MG63 (cell line): ENCODE measurements around the gene CRTAC1. TPM values are rescaled to one million over a fixed set of nuclear protein-coding genes. Genes with fewer than 3 reads are reported as not detected.
A peak's percentile ranks its signal among the peaks of the same experiment; 100 is the strongest.

Source experiments
- DNase-seq: peaks from one replicate; pipeline ENCODE4 v3.0.0-alpha.2; 2020
- H3K27me3 ChIP-seq: fragments of 250-450 bp; sonication (Bioruptor Pico); 2 replicates; pipeline ENCODE4 v1.5.1; 2020; ENCODE audit warnings: mild to moderate bottlenecking, moderate library complexity
- H3K36me3 ChIP-seq: fragments of 250-450 bp; sonication (Bioruptor Pico); 2 replicates; pipeline ENCODE4 v1.5.1; 2020; ENCODE audit warnings: mild to moderate bottlenecking, moderate library complexity
- H3K4me3 ChIP-seq: fragments of 250-450 bp; sonication (Bioruptor Pico); 2 replicates; pipeline ENCODE4 v1.5.1; 2020; ENCODE audit warnings: mild to moderate bottlenecking, moderate library complexity
- H3K9me3 ChIP-seq: fragments of 250-450 bp; sonication (Bioruptor Pico); 2 replicates; pipeline ENCODE4 v1.5.1; 2020; ENCODE audit warnings: mild to moderate bottlenecking, moderate library complexity
- total RNA-seq: library from RNA; depleted of rRNA; stranded (reverse); fragments of >200 nt; shearing (Covaris generic); gene quantifications from 2 replicates; pipeline ENCODE4 v1.2.3, GENCODE V29; 2014; ENCODE audit warnings: low replicate concordance

Gene CRTAC1
- total RNA-seq, 1 experiment from 2014 or later, result not detected

GRCh38 chr10:97903128-97904017 is 127.0 kb downstream of the CRTAC1 start:
- DNase-seq, result no peak
- Histone ChIP-seq H3K4me3 (no peak overlapping the region), H3K27me3 (no peaks in the 10 kb centered on the region), H3K9me3 (no peaks in the 10 kb centered on the region), H3K36me3 (no peaks in the 10 kb centered on the region)

GRCh38 chr10:97901381-97901780 is 129.0 kb downstream of the CRTAC1 start:
- Histone ChIP-seq H3K9me3 (no peaks in the 10 kb centered on the region), H3K36me3 (no peaks in the 10 kb centered on the region), H3K4me3 (no peak overlapping the region), H3K27me3 (no peaks in the 10 kb centered on the region)
- DNase-seq, result no peak

GRCh38 chr10:97898429-97898828 is 132.0 kb downstream of the CRTAC1 start:
- Histone ChIP-seq H3K27me3 (no peaks in the 10 kb centered on the region), H3K36me3 (no peaks in the 10 kb centered on the region), H3K4me3 (no peak overlapping the region), H3K9me3 (no peaks in the 10 kb centered on the region)
- DNase-seq, result no peak

- no peak overlapping the region for H3K4me3 ChIP-seq
- DNase-seq, result no peak
- no peaks in the 10 kb centered on the region for H3K27me3 ChIP-seq
- H3K36me3 ChIP-seq, result no peaks in the 10 kb centered on the region
- no peaks in the 10 kb centered on the region for H3K9me3 ChIP-seq
Observed at GRCh38 chr10:97896756-97897358, 133.6 kb downstream of the CRTAC1 start.

- no peaks in the 10 kb centered on the region for H3K9me3 ChIP-seq
- no peaks in the 10 kb centered on the region for H3K27me3 ChIP-seq
- no peaks in the 10 kb centered on the region for H3K36me3 ChIP-seq
- no peak for DNase-seq
- H3K4me3 ChIP-seq, result no peak overlapping the region
Observed at GRCh38 chr10:97895915-97896314, 134.5 kb downstream of the CRTAC1 start.

GRCh38 chr10:97895084-97895483 is 135.3 kb downstream of the CRTAC1 start:
- H3K36me3 ChIP-seq, result no peaks in the 10 kb centered on the region
- DNase-seq, result no peak
- H3K9me3 ChIP-seq, result no peaks in the 10 kb centered on the region
- H3K4me3 ChIP-seq, result no peak overlapping the region
- H3K27me3 ChIP-seq, result no peaks in the 10 kb centered on the region

GRCh38 chr10:97894092-97894491 is 136.3 kb downstream of the CRTAC1 start:
- DNase-seq, result no peak
- Histone ChIP-seq H3K4me3 (no peak overlapping the region), H3K27me3 (no peaks in the 10 kb centered on the region), H3K9me3 (no peaks in the 10 kb centered on the region), H3K36me3 (no peaks in the 10 kb centered on the region)

GRCh38 chr10:97892939-97893338 is 137.5 kb downstream of the CRTAC1 start:
- no peak for DNase-seq
- Histone ChIP-seq H3K27me3 (no peaks in the 10 kb centered on the region), H3K4me3 (no peak overlapping the region), H3K9me3 (no peaks in the 10 kb centered on the region), H3K36me3 (no peaks in the 10 kb centered on the region)

GRCh38 chr10:97892506-97892905 is 137.9 kb downstream of the CRTAC1 start:
- Histone ChIP-seq H3K9me3 (no peaks in the 10 kb centered on the region), H3K36me3 (no peaks in the 10 kb centered on the region), H3K4me3 (no peak overlapping the region), H3K27me3 (no peaks in the 10 kb centered on the region)
- DNase-seq, result no peak

GRCh38 chr10:97891497-97892167 is 138.8 kb downstream of the CRTAC1 start:
- Histone ChIP-seq H3K4me3 (no peak overlapping the region), H3K27me3 (no peaks in the 10 kb centered on the region), H3K9me3 (no peaks in the 10 kb centered on the region), H3K36me3 (no peaks in the 10 kb centered on the region)
- DNase-seq, result no peak

- no peaks in the 10 kb centered on the region for H3K9me3 ChIP-seq
- no peak overlapping the region for H3K4me3 ChIP-seq
- DNase-seq, result peak; percentile 75
- no peaks in the 10 kb centered on the region for H3K36me3 ChIP-seq
- H3K27me3 ChIP-seq, result no peaks in the 10 kb centered on the region
Observed at GRCh38 chr10:97889461-97890265, 140.8 kb downstream of the CRTAC1 start.

- Histone ChIP-seq H3K27me3 (no peaks in the 10 kb centered on the region), H3K9me3 (no peaks in the 10 kb centered on the region), H3K4me3 (no peak overlapping the region), H3K36me3 (no peaks in the 10 kb centered on the region)
- DNase-seq, result peak; percentile 91
Observed at GRCh38 chr10:97888641-97889262, 141.7 kb downstream of the CRTAC1 start.

GRCh38 chr10:97888134-97888533 is 142.3 kb downstream of the CRTAC1 start:
- no peaks in the 10 kb centered on the region for H3K9me3 ChIP-seq
- no peaks in the 10 kb centered on the region for H3K27me3 ChIP-seq
- no peaks in the 10 kb centered on the region for H3K36me3 ChIP-seq
- H3K4me3 ChIP-seq, result no peak overlapping the region
- no peak for DNase-seq

GRCh38 chr10:97887399-97887798 is 143.0 kb downstream of the CRTAC1 start:
- Histone ChIP-seq H3K36me3 (no peaks in the 10 kb centered on the region), H3K9me3 (no peaks in the 10 kb centered on the region), H3K4me3 (no peak overlapping the region), H3K27me3 (no peaks in the 10 kb centered on the region)
- no peak for DNase-seq

GRCh38 chr10:97886286-97886685 is 144.1 kb downstream of the CRTAC1 start:
- no peaks in the 10 kb centered on the region for H3K36me3 ChIP-seq
- H3K27me3 ChIP-seq, result no peaks in the 10 kb centered on the region
- DNase-seq, result no peak
- no peaks in the 10 kb centered on the region for H3K9me3 ChIP-seq
- no peak overlapping the region for H3K4me3 ChIP-seq

- Histone ChIP-seq H3K4me3 (no peak overlapping the region), H3K9me3 (no peaks in the 10 kb centered on the region), H3K36me3 (no peaks in the 10 kb centered on the region), H3K27me3 (no peaks in the 10 kb centered on the region)
- DNase-seq, result no peak
Observed at GRCh38 chr10:97883092-97883485, 147.3 kb downstream of the CRTAC1 start.
